Cardiac muscle cell (in vitro differentiated cells and primary cell): ENCODE measurements around the gene RREB1. TPM values are rescaled to one million over a fixed set of nuclear protein-coding genes. Genes with fewer than 3 reads are reported as not detected.

Experiments
- DNase-seq, 2 donors: peaks; one replicate each; pipeline versions ENCODE4 v3.0.0 to v3.0.0-alpha.2; 2010 to 2017; ENCODE audit warnings: low read depth in 1 of 2, low spot score in 1 of 2
- H3K27ac ChIP-seq: fragments of 200-600 bp; sonication (generic); 2 replicates; pipeline ENCODE4 v1.5.1; 2016
- H3K27me3 ChIP-seq: fragments of 200-600 bp; sonication (generic); 2 replicates; pipeline ENCODE4 v1.6.0; 2016; ENCODE audit warnings: control low read depth
- H3K36me3 ChIP-seq: fragments of 200-600 bp; sonication (generic); 2 replicates; pipeline ENCODE4 v1.5.1; 2016; ENCODE audit warnings: control low read depth
- H3K4me1 ChIP-seq: fragments of 200-600 bp; sonication (generic); 2 replicates; pipeline ENCODE4 v1.8.1; 2017; ENCODE audit warnings: low read depth, mild to moderate bottlenecking, mixed run types
- H3K4me3 ChIP-seq: fragments of 200-600 bp; sonication (generic); 2 replicates; pipeline ENCODE4 v1.5.1; 2016; ENCODE audit warnings: mild to moderate bottlenecking
- H3K9me3 ChIP-seq: fragments of 200-600 bp; sonication (generic); 2 replicates; pipeline ENCODE4 v1.5.1; 2017; ENCODE audit warnings: low read depth, mild to moderate bottlenecking, control low read depth
- CTCF ChIP-seq: IDR thresholded peaks from 2 replicates; pipeline ENCODE4 v1.5.1; 2012; ENCODE audit warnings: low read depth, mild to moderate bottlenecking, low read length
- polyA plus RNA-seq: library from polyadenylated mRNA; unstranded; fragments of >200 nt; fragmentation: Nextera tagmentation; extraction: Ambion mirVana; gene quantifications from 2 replicates; pipeline ENCODE4 v1.2.1, GENCODE V29; 2016
- total RNA-seq: library from RNA; depleted of rRNA; stranded (reverse); fragments of >200 nt; gene quantifications from 2 replicates; pipeline ENCODE4 v1.2.3, GENCODE V29; 2016

Gene RREB1
- 30.5 and 55.3 TPM in 2 replicates for total RNA-seq
- 15.4 and 22.1 TPM in 2 replicates for polyA plus RNA-seq

- H3K4me3 ChIP-seq = peak within 1 kb of the TSS; percentile 89
- H3K36me3 ChIP-seq = no peaks in the 10 kb centered on the region
- no peaks in the 10 kb centered on the region for H3K9me3 ChIP-seq
- peak; percentile 77 to 82 for DNase-seq
- H3K4me1 ChIP-seq = peaks cover 33% of the 10 kb centered on the region
- peak within 1 kb of the TSS; percentile 27 for H3K27ac ChIP-seq
- no peaks in the 10 kb centered on the region for H3K27me3 ChIP-seq
- no peak for TF ChIP-seq CTCF
Measured at GRCh38 chr6:7107578-7108195, at the start of gene RREB1. RREB1 (plus strand) TSS chr6:7107961; CDS start chr6:7181912, 73,951 bp downstream.

GRCh38 chr6:7058250-7058923 lies 49.4 kb upstream of the RREB1 start:
- H3K36me3 ChIP-seq = no peaks in the 10 kb centered on the region
- no peak overlapping the region for H3K4me3 ChIP-seq
- H3K9me3 ChIP-seq = no peaks in the 10 kb centered on the region
- peak; percentile 34 to 95 for DNase-seq
- no peak for TF ChIP-seq CTCF
- peak overlapping the region; percentile 84 for H3K27ac ChIP-seq
- H3K4me1 ChIP-seq = peaks cover 23% of the 10 kb centered on the region
- no peaks in the 10 kb centered on the region for H3K27me3 ChIP-seq

GRCh38 chr6:7060769-7061516 lies 46.8 kb upstream of the RREB1 start:
- Histone ChIP-seq H3K9me3 (no peaks in the 10 kb centered on the region), H3K27ac (no peak overlapping the region), H3K4me3 (no peak overlapping the region), H3K4me1 (peaks cover 23% of the 10 kb centered on the region), H3K27me3 (no peaks in the 10 kb centered on the region), H3K36me3 (no peaks in the 10 kb centered on the region)
- no peak for TF ChIP-seq CTCF
- no peak for DNase-seq

- Histone ChIP-seq H3K36me3 (no peaks in the 10 kb centered on the region), H3K27ac (no peak overlapping the region), H3K9me3 (no peaks in the 10 kb centered on the region), H3K4me3 (no peak overlapping the region), H3K4me1 (peaks cover 23% of the 10 kb centered on the region), H3K27me3 (no peaks in the 10 kb centered on the region)
- DNase-seq = no peak
- no peak for TF ChIP-seq CTCF
Measured at GRCh38 chr6:7062451-7063162, 45.2 kb upstream of the RREB1 start.

GRCh38 chr6:7067305-7067704 lies 40.5 kb upstream of the RREB1 start:
- H3K27ac ChIP-seq = no peak overlapping the region
- H3K4me1 ChIP-seq = peaks cover 2% of the 10 kb centered on the region
- no peaks in the 10 kb centered on the region for H3K36me3 ChIP-seq
- no peaks in the 10 kb centered on the region for H3K27me3 ChIP-seq
- no peak overlapping the region for H3K4me3 ChIP-seq
- no peak for DNase-seq
- TF ChIP-seq CTCF = no peak
- no peaks in the 10 kb centered on the region for H3K9me3 ChIP-seq
